Skeletal muscle satellite cell (primary cell): ENCODE data around the gene KLHL17.
A peak's percentile ranks its signal among the peaks of the same experiment; 100 is the strongest.

ENCODE experiments used
- H3K27me3 ChIP-seq: 2 replicates; pipeline ENCODE4 v1.7.0; 2013; ENCODE audit warnings: low read length; ENCODE audit not compliant: control insufficient read depth, insufficient read depth
- H3K36me3 ChIP-seq: 2 replicates; pipeline ENCODE4 v1.7.0; 2013; ENCODE audit warnings: mild to moderate bottlenecking, control low read depth, low read length; ENCODE audit not compliant: insufficient read depth
- H3K4me1 ChIP-seq: 2 replicates; pipeline ENCODE4 v1.7.0; 2013; ENCODE audit warnings: low read length; ENCODE audit not compliant: control insufficient read depth, insufficient read depth
- H3K4me2 ChIP-seq: 2 replicates; pipeline ENCODE4 v1.7.0; 2013; ENCODE audit warnings: mild to moderate bottlenecking, low read length
- H3K4me3 ChIP-seq: 2 replicates; pipeline ENCODE4 v1.7.0; 2013; ENCODE audit warnings: low read length
- H3K9ac ChIP-seq: 2 replicates; pipeline ENCODE4 v1.7.0; 2013; ENCODE audit warnings: mild to moderate bottlenecking, low read depth, low read length, moderate library complexity
- H3K9me3 ChIP-seq: replicated peaks from 2 replicates; pipeline ENCODE4 v1.7.0; 2013; ENCODE audit warnings: mild to moderate bottlenecking, control low read depth, low read length

The KLHL17 gene

GRCh38 chr1:932776-933602 lies 27.4 kb upstream of the KLHL17 start:
- H3K27me3 ChIP-seq, result peaks cover 17% of the 10 kb centered on the region
- H3K9me3 ChIP-seq, result no peaks in the 10 kb centered on the region
- peaks cover 7% of the 10 kb centered on the region for H3K36me3 ChIP-seq
- no peak overlapping the region for H3K4me3 ChIP-seq
- H3K4me2 ChIP-seq, result no peak overlapping the region
- no peak overlapping the region for H3K9ac ChIP-seq
- H3K4me1 ChIP-seq, result peaks cover 12% of the 10 kb centered on the region

- Histone ChIP-seq H3K4me2 (no peak overlapping the region), H3K9ac (no peak overlapping the region), H3K4me3 (no peak overlapping the region), H3K9me3 (no peaks in the 10 kb centered on the region), H3K36me3 (peaks cover 7% of the 10 kb centered on the region), H3K4me1 (peaks cover 17% of the 10 kb centered on the region), H3K27me3 (peaks cover 16% of the 10 kb centered on the region)
Observed at GRCh38 chr1:933603-933940, 26.8 kb upstream of the KLHL17 start.

GRCh38 chr1:934991-935750 lies 25.2 kb upstream of the KLHL17 start:
- H3K9ac ChIP-seq, result no peak overlapping the region
- peaks cover 31% of the 10 kb centered on the region for H3K4me1 ChIP-seq
- H3K27me3 ChIP-seq, result peaks cover 13% of the 10 kb centered on the region

GRCh38 chr1:935751-936231 lies 24.6 kb upstream of the KLHL17 start:
- Histone ChIP-seq H3K4me1 (peaks cover 37% of the 10 kb centered on the region), H3K27me3 (peaks cover 13% of the 10 kb centered on the region)

More at GRCh38 chr1:934991-935750, 25.2 kb upstream of the KLHL17 start:
- H3K4me2 ChIP-seq, result peak overlapping the region; percentile 45
- no peak overlapping the region for H3K4me3 ChIP-seq
- H3K9me3 ChIP-seq, result no peaks in the 10 kb centered on the region
- H3K36me3 ChIP-seq, result peaks cover 6% of the 10 kb centered on the region

GRCh38 chr1:936348-937264 lies 23.8 kb upstream of the KLHL17 start:
- peaks cover 45% of the 10 kb centered on the region for H3K4me1 ChIP-seq
- H3K9me3 ChIP-seq, result no peaks in the 10 kb centered on the region
- H3K9ac ChIP-seq, result no peak overlapping the region
- peaks cover 13% of the 10 kb centered on the region for H3K27me3 ChIP-seq
- H3K4me2 ChIP-seq, result no peak overlapping the region
- no peak overlapping the region for H3K4me3 ChIP-seq
- H3K36me3 ChIP-seq, result no peaks in the 10 kb centered on the region

More at GRCh38 chr1:935751-936231, 24.6 kb upstream of the KLHL17 start:
- no peak overlapping the region for H3K4me3 ChIP-seq
- H3K4me2 ChIP-seq, result peak overlapping the region; percentile 45
- H3K9me3 ChIP-seq, result no peaks in the 10 kb centered on the region
- H3K9ac ChIP-seq, result no peak overlapping the region
- H3K36me3 ChIP-seq, result no peaks in the 10 kb centered on the region

GRCh38 chr1:937521-937920 lies 22.9 kb upstream of the KLHL17 start:
- Histone ChIP-seq H3K27me3 (peaks cover 13% of the 10 kb centered on the region), H3K9me3 (no peaks in the 10 kb centered on the region), H3K36me3 (no peaks in the 10 kb centered on the region), H3K4me2 (no peak overlapping the region), H3K4me3 (no peak overlapping the region), H3K4me1 (peaks cover 51% of the 10 kb centered on the region), H3K9ac (no peak overlapping the region)

GRCh38 chr1:938088-938683 lies 22.2 kb upstream of the KLHL17 start:
- H3K27me3 ChIP-seq, result peaks cover 9% of the 10 kb centered on the region
- no peaks in the 10 kb centered on the region for H3K9me3 ChIP-seq
- no peaks in the 10 kb centered on the region for H3K36me3 ChIP-seq
- H3K9ac ChIP-seq, result no peak overlapping the region
- H3K4me1 ChIP-seq, result peaks cover 57% of the 10 kb centered on the region
- H3K4me3 ChIP-seq, result no peak overlapping the region
- no peak overlapping the region for H3K4me2 ChIP-seq

- H3K4me2 ChIP-seq, result no peak overlapping the region
- H3K36me3 ChIP-seq, result peaks cover 4% of the 10 kb centered on the region
- H3K4me1 ChIP-seq, result peaks cover 64% of the 10 kb centered on the region
- H3K4me3 ChIP-seq, result no peak overlapping the region
- H3K27me3 ChIP-seq, result peaks cover 9% of the 10 kb centered on the region
- H3K9me3 ChIP-seq, result no peaks in the 10 kb centered on the region
- H3K9ac ChIP-seq, result no peak overlapping the region
Observed at GRCh38 chr1:938711-939489, 21.5 kb upstream of the KLHL17 start.

GRCh38 chr1:939511-940106 lies 20.8 kb upstream of the KLHL17 start:
- no peak overlapping the region for H3K9ac ChIP-seq
- peaks cover 70% of the 10 kb centered on the region for H3K4me1 ChIP-seq
- H3K27me3 ChIP-seq, result peaks cover 9% of the 10 kb centered on the region
- no peaks in the 10 kb centered on the region for H3K9me3 ChIP-seq
- peaks cover 6% of the 10 kb centered on the region for H3K36me3 ChIP-seq
- no peak overlapping the region for H3K4me3 ChIP-seq
- peak overlapping the region; percentile 81 for H3K4me2 ChIP-seq
